SH-SY5Y (cell line): Measurements from ENCODE around the gene FA2H.

Experiments
- GATA2 ChIP-seq: IDR thresholded peaks from 2 replicates; pipeline ENCODE4 v1.6.1; 2011; ENCODE audit warnings: mild to moderate bottlenecking, low read depth, low read length
- GATA3 ChIP-seq: IDR thresholded peaks from 2 replicates; pipeline ENCODE4 v1.6.1; 2011; ENCODE audit warnings: low read depth, mild to moderate bottlenecking, low read length, moderate library complexity

GRCh38 chr16:74745926-74746325 is 28.7 kb downstream of the FA2H start:
- TF ChIP-seq GATA3: no peak
- no peak for TF ChIP-seq GATA2
